Activated T-cell treated with anti-CD3 and anti-CD28 coated beads, Interleukin-2, amount 50 U/mL, for 4 hours (primary cell): ENCODE results near the gene OR4C12. TPM values are rescaled to one million over a fixed set of nuclear protein-coding genes. Genes with fewer than 3 reads are reported as not detected.
"Not testable (repeated sequence)": the region's sequence is repeated elsewhere in the genome, so short reads cannot be mapped to it uniquely, and the experiment has no call there.

ENCODE experiments used
- ATAC-seq, 2 donors: fragments of 200-7000 bp; cut with Tn5 transposase; one replicate each; pipeline ENCODE4 v1.10.0; 2021
- DNase-seq: peaks from one replicate; pipeline ENCODE4 v3.0.0-alpha.2; 2020
- H3K27me3 Mint-ChIP-seq: one replicate; pipeline ENCODE4 v1.8.0; 2021; ENCODE audit warnings: low read depth, mixed read lengths
- H3K36me3 Mint-ChIP-seq: one replicate; pipeline ENCODE4 v1.8.0; 2022; ENCODE audit warnings: mixed read lengths; ENCODE audit not compliant: insufficient read depth
- H3K4me1 Mint-ChIP-seq: one replicate; pipeline ENCODE4 v1.8.0; 2021; ENCODE audit warnings: low read depth, mixed read lengths
- H3K4me3 Mint-ChIP-seq: one replicate; pipeline ENCODE4 v1.8.0; 2021; ENCODE audit warnings: mild to moderate bottlenecking, moderate library complexity, mixed read lengths
- H3K9me3 Mint-ChIP-seq: one replicate; pipeline ENCODE4 v1.8.0; 2021; ENCODE audit warnings: mixed read lengths
- total RNA-seq, 3 donors: library from RNA; stranded (reverse); gene quantifications; one replicate each; pipeline ENCODE4 v1.2.1, GENCODE V29; 2021

OR4C12 gene
- total RNA-seq = not detected

DNA sequence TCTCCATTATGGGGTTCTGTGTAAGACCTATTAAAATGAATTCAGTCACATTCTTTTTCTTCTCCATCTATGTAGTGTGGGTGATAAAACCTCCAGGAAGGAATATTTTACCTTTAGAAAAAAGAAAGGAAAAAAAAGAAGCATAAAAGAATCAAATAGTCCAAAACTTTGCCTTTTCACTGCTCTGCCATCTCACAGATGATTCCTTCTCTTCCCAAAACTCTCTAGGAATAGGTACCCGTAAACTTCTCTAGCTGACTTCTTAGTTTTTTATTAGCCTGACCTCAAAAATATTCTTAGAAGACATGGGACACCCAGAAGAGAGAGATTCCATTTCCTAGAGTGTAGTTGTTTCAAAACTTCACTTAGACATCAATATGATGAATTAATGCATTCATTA is at the start of gene OR4C12:
OR4C12 (minus strand) TSS at position 101 of the 400 bp plus-strand sequence; CDS start at position 67, 34 bp downstream.
- not testable (repeated sequence) for H3K4me1 Mint-ChIP-seq, H3K27me3 Mint-ChIP-seq, DNase-seq, ATAC-seq, H3K4me3 Mint-ChIP-seq, H3K36me3 Mint-ChIP-seq
- H3K9me3 Mint-ChIP-seq = peaks cover 13% of the 10 kb centered on the region

DNA sequence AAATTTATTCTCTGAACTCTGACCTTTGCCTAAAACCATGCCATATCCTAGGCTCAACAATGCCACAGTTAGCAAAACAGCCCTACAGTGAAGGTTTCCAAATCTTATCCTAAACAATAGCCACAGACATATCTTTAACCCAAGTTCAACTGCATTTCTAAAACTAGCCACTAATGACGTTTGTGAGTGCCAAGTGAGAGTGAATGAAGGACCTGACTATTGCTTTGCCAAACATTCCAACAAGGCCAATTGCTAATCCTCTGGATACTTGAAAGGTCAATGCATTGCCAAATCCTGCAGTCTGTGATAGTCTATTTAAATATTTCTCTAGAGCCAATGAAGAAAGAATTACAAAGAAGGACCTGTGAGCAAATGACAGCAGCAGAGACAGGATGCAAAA is 47.9 kb upstream of the OR4C12 start:
- no peak overlapping the region for H3K4me3 Mint-ChIP-seq
- no peaks in the 10 kb centered on the region for H3K36me3 Mint-ChIP-seq
- peaks cover 19% of the 10 kb centered on the region for H3K9me3 Mint-ChIP-seq
- ATAC-seq = no peak
- no peaks in the 10 kb centered on the region for H3K27me3 Mint-ChIP-seq
- H3K4me1 Mint-ChIP-seq = no peaks in the 10 kb centered on the region
- no peak for DNase-seq

DNA sequence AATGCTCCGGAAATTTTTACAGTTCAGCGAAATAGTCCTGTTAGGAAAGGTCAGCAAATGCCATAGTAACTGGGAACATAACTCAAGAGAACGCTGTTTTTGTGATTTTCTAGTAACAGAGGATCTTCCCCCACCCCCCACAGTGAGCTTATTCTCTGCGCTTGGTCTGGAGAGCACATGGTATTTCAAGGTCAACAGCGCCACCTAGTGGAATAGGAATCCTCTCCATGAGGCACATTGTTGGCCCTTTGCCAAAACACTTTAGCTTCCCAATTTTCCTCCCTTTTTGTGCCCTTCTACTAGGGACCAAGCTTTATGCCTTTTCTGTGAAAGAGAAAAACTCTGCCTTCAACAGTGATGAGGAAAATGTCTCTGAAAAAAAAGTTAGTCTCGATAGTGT is 13.2 kb upstream of the OR4C12 start:
- no peaks in the 10 kb centered on the region for H3K27me3 Mint-ChIP-seq
- ATAC-seq (no peak), DNase-seq (no peak)
- no peaks in the 10 kb centered on the region for H3K36me3 Mint-ChIP-seq
- H3K4me3 Mint-ChIP-seq = no peak overlapping the region
- no peaks in the 10 kb centered on the region for H3K4me1 Mint-ChIP-seq
- H3K9me3 Mint-ChIP-seq = no peaks in the 10 kb centered on the region

DNA sequence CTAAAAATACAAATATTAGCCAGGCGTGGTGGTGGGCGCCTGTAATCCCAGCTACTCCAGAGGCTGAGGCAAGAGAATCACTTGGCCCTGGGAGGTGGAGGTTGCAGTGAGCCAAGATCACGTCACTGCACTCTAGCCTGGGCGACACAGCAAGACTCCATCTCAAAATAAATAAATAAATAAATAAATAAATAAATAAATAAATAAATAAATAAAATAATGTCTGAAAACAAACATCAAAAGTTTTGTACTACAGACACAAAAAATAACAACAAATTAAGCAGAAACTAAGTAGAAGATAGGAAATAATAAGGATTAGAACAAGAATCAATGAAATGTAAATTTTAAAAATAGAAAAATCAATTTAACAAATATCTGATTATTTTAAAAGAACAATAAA is 8.9 kb downstream of the OR4C12 start:
- not testable (repeated sequence) for H3K4me1 Mint-ChIP-seq, DNase-seq, H3K9me3 Mint-ChIP-seq, H3K4me3 Mint-ChIP-seq, H3K36me3 Mint-ChIP-seq, H3K27me3 Mint-ChIP-seq, ATAC-seq

DNA sequence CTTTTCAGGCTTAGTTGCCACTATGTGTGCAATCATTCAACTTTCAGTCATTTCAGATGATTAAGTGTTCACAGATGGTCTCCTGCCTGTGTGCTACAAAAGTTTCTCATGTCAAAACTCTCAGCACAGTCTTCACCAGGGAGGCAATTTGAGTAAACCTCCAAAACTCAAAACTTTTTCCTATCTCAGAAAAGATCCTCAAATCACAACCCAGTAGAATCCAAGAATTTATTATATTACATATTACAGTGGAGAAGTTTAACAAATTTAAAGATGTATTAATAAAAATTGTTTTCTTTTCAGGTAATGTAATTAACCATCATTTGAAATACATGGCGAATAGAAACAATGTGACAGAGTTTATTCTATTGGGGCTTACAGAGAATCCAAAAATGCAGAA is 30.2 kb downstream of the OR4C12 start, which contains the start of gene OR4C13:
OR4C13 (plus strand) TSS at position 301 of the 400 bp plus-strand sequence; CDS start at position 333, 32 bp downstream.
- Mint-ChIP-seq H3K4me1 (no peaks in the 10 kb centered on the region), H3K9me3 (peaks cover 6% of the 10 kb centered on the region), H3K27me3 (no peaks in the 10 kb centered on the region), H3K36me3 (no peaks in the 10 kb centered on the region), H3K4me3 (no peak within 1 kb of the TSS)
- DNase-seq (no peak), ATAC-seq (no peak)

DNA sequence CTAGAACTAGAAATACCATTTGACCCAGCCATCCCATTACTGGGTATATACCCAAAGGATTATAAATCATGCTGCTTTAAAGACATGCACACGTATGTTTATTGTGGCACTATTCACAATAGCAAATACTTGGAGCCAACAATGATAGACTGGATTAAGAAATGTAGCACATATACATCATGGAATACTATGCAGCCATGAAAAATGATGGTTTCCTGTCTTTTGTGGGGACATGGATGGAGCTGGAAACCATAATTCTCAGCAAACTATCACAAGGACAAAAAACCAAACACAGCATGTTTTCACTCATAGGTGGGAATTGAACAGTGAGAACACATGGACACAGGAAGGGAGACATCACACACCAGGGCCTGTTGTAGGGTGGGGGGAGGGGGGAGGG is 33.6 kb downstream of the OR4C12 start:
- ATAC-seq, H3K36me3 Mint-ChIP-seq, DNase-seq, H3K4me1 Mint-ChIP-seq, H3K4me3 Mint-ChIP-seq, H3K27me3 Mint-ChIP-seq: not testable (repeated sequence)
- H3K9me3 Mint-ChIP-seq = peaks cover 13% of the 10 kb centered on the region

Other genes starting within 250 kb of the OR4C12 start
- gene OR4C13, start 30.1 kb downstream of the OR4C12 start, total RNA-seq = not detected
- not detected for gene OR4C45, start 50.3 kb upstream of the OR4C12 start, total RNA-seq